Sciatic nerve (tissue), 2 donors: ENCODE results near the gene DMRTC2. TPM values are rescaled to one million over a fixed set of nuclear protein-coding genes. Genes with fewer than 3 reads are reported as not detected.
A peak's percentile ranks its signal among the peaks of the same experiment; 100 is the strongest.
"Not testable (repeated sequence)": the region's sequence is repeated elsewhere in the genome, so short reads cannot be mapped to it uniquely, and the experiment has no call there.

ENCODE experiments used
- ATAC-seq: fragments of 200-7000 bp; cut with Tn5 transposase; one replicate; pipeline ENCODE4 v1.9.1; 2020; ENCODE audit warnings: mild to moderate bottlenecking, moderate library complexity
- DNase-seq: peaks from one replicate; pipeline ENCODE4 v3.0.0-alpha.2; 2020; ENCODE audit warnings: low spot score
- intact Hi-C: fragments of 100-400 bp; cut with DNase I; formaldehyde crosslinking; loops from one replicate; pipeline ENCODE4 v1.14.2; 2022
- total RNA-seq: library from RNA; stranded (reverse); fragmentation: NEBNext Ultra II Directional; extraction: Animal tissue kit (Norgen Biotek cat#: 25700); gene quantifications from one replicate; pipeline ENCODE4 v1.2.1, GENCODE V29; 2021
- donor health status: DM: no; HTN: no; CAD: no.
- donor health status: DM: no; HTN: no; CAD: no.

DMRTC2 gene
- total RNA-seq, 1 donor from 2014 or later = not detected

- ATAC-seq = no peak
- no peak for DNase-seq
- intact Hi-C loops = no loop called here
These were observed 21.4 kb downstream of the DMRTC2 start for GRCh38 chr19:41866284-41866683.

- intact Hi-C loops = no loop called here
- DNase-seq = no peak
- ATAC-seq = no peak
These were observed 23.5 kb downstream of the DMRTC2 start for GRCh38 chr19:41868120-41868988.

GRCh38 chr19:41868989-41869300 lies 24.1 kb downstream of the DMRTC2 start:
- DNase-seq = no peak
- ATAC-seq = no peak
- intact Hi-C loops = no loop called here

GRCh38 chr19:41869374-41869955 lies 24.6 kb downstream of the DMRTC2 start:
- no peak for DNase-seq
- ATAC-seq = no peak
- intact Hi-C loops = no loop called here

GRCh38 chr19:41870401-41870873 lies 25.6 kb downstream of the DMRTC2 start:
- ATAC-seq = no peak
- no peak for DNase-seq
- intact Hi-C loops = loop anchor here (10.0 kb wide), 1 partner anchor 586 kb away; no protein-coding TSS in a partner anchor

GRCh38 chr19:41871573-41872383 lies 26.9 kb downstream of the DMRTC2 start:
- no peak for DNase-seq
- intact Hi-C loops = loop anchor here (10.0 kb wide), 1 partner anchor 587 kb away; no protein-coding TSS in a partner anchor
- ATAC-seq = peak; percentile 39

- intact Hi-C loops = loop anchor here (10.0 kb wide), 1 partner anchor 588 kb away; no protein-coding TSS in a partner anchor
- ATAC-seq (no peak), DNase-seq (no peak)
These were observed 27.5 kb downstream of the DMRTC2 start for GRCh38 chr19:41872384-41872774.

- DNase-seq (no peak), ATAC-seq (no peak)
- intact Hi-C loops = loop anchor here (10.0 kb wide), 1 partner anchor 588 kb away; no protein-coding TSS in a partner anchor
These were observed 28.2 kb downstream of the DMRTC2 start for GRCh38 chr19:41872775-41873647.

- intact Hi-C loops = loop anchor here (10.0 kb wide), 1 partner anchor 591 kb away; no protein-coding TSS in a partner anchor
- DNase-seq, ATAC-seq: not testable (repeated sequence)
These were observed 31.1 kb downstream of the DMRTC2 start for GRCh38 chr19:41875973-41876372.

- intact Hi-C loops = loop anchor here (10.0 kb wide), 1 partner anchor 592 kb away; no protein-coding TSS in a partner anchor
- DNase-seq = no peak
- no peak for ATAC-seq
These were observed 32.3 kb downstream of the DMRTC2 start, which contains the start of gene CD79A for GRCh38 chr19:41876847-41877832. Gene CD79A, plus strand, starts transcription at chr19:41877279. Its CDS starts 26 bp downstream, at chr19:41877305.

- DNase-seq (no peak), ATAC-seq (no peak)
- intact Hi-C loops = loop anchor here (10.0 kb wide), 1 partner anchor 593 kb away; no protein-coding TSS in a partner anchor
These were observed 33.4 kb downstream of the DMRTC2 start for GRCh38 chr19:41877916-41878905.

- intact Hi-C loops = loop anchor here (10.0 kb wide), 1 partner anchor 594 kb away; no protein-coding TSS in a partner anchor
- ATAC-seq (no peak), DNase-seq (no peak)
These were observed 34.2 kb downstream of the DMRTC2 start for GRCh38 chr19:41879080-41879479.

- ATAC-seq = no peak
- intact Hi-C loops = loop anchor here (10.0 kb wide), 1 partner anchor 595 kb away; no protein-coding TSS in a partner anchor
- DNase-seq = no peak
These were observed 35.0 kb downstream of the DMRTC2 start for GRCh38 chr19:41879670-41880328.

- ATAC-seq (no peak), DNase-seq (no peak)
- intact Hi-C loops = no loop called here
These were observed 35.5 kb downstream of the DMRTC2 start for GRCh38 chr19:41880329-41880708.
